ENCODE results near the gene PFN1.
"Not testable (repeated sequence)": the region's sequence is repeated elsewhere in the genome, so short reads cannot be mapped to it uniquely, and the experiment has no call there.

The PFN1 gene

GRCh38 chr17:4945176-4945943, 3.0 kb downstream of the PFN1 start:
- DNase-seq (ENCODE audit: low spot score) = no peak

GRCh38 chr17:4944554-4945175, 3.7 kb downstream of the PFN1 start:
- DNase-seq (ENCODE audit: low spot score) = no peak

- DNase-seq (ENCODE audit: low spot score) = no peak
Measured at GRCh38 chr17:4944163-4944553, 4.2 kb downstream of the PFN1 start.

GRCh38 chr17:4942760-4943508, 5.4 kb downstream of the PFN1 start:
- DNase-seq (ENCODE audit: low spot score) = no peak

- DNase-seq (ENCODE audit: low spot score) = no peak
Measured at GRCh38 chr17:4941319-4941610, 7.1 kb downstream of the PFN1 start.

- no peak for DNase-seq (ENCODE audit: low spot score)
Measured at GRCh38 chr17:4940555-4941318, 7.6 kb downstream of the PFN1 start.

- DNase-seq (ENCODE audit: low spot score) = peak; percentile 97
Measured at GRCh38 chr17:4939796-4940554, 8.4 kb downstream of the PFN1 start, which contains the start of the genes RNF167 and SLC25A11. Gene RNF167 (plus strand): TSS chr17:4940268. CDS start chr17:4940910, 642 bp downstream. Gene SLC25A11 (minus strand): TSS chr17:4940046. CDS start chr17:4939910, 136 bp downstream.

GRCh38 chr17:4939546-4939795, 8.9 kb downstream of the PFN1 start:
- DNase-seq (ENCODE audit: low spot score) = no peak

GRCh38 chr17:4938688-4939545, 9.4 kb downstream of the PFN1 start:
- peak; percentile 12 for DNase-seq (ENCODE audit: low spot score)

- no peak for DNase-seq (ENCODE audit: low spot score)
Measured at GRCh38 chr17:4938069-4938491, 10.2 kb downstream of the PFN1 start.

- DNase-seq (ENCODE audit: low spot score) = no peak
Measured at GRCh38 chr17:4937553-4937952, 10.8 kb downstream of the PFN1 start.

GRCh38 chr17:4936436-4936835, 11.9 kb downstream of the PFN1 start:
- DNase-seq (ENCODE audit: low spot score) = no peak

- no peak for DNase-seq (ENCODE audit: low spot score)
Measured at GRCh38 chr17:4935650-4936049, 12.7 kb downstream of the PFN1 start.

- no peak for DNase-seq (ENCODE audit: low spot score)
Measured at GRCh38 chr17:4934173-4934979, 14.0 kb downstream of the PFN1 start.

- no peak for DNase-seq (ENCODE audit: low spot score)
Measured at GRCh38 chr17:4933646-4934045, 14.7 kb downstream of the PFN1 start.

GRCh38 chr17:4932756-4933155, 15.6 kb downstream of the PFN1 start:
- DNase-seq (ENCODE audit: low spot score) = no peak

- DNase-seq (ENCODE audit: low spot score) = no peak
Measured at GRCh38 chr17:4931963-4932362, 16.4 kb downstream of the PFN1 start, which contains the start of gene GP1BA. Gene GP1BA (plus strand): TSS chr17:4932277. CDS start chr17:4932605, 328 bp downstream.

GRCh38 chr17:4928881-4929280, 19.4 kb downstream of the PFN1 start:
- DNase-seq (ENCODE audit: low spot score) = no peak

- not testable (repeated sequence) for DNase-seq (ENCODE audit: low spot score)
Measured at GRCh38 chr17:4926577-4927335, 21.6 kb downstream of the PFN1 start.

All from globus pallidus (tissue), 1 donor.